OCI-LY3 (cell line): ENCODE measurements around the gene ZNF142.

Experiments
- EZH2phosphoT487 ChIP-seq: fragments of 200-600 bp; shearing (Covaris generic); IDR thresholded peaks from 2 replicates; pipeline ENCODE4 v1.6.1; 2018; ENCODE audit warnings: antibody characterized with exemption, mixed run types, low read depth
- TF ChIP-seq, protein P1 (sequence below): fragments of 200-600, 300-600 bp; sonication (generic); IDR thresholded peaks from 2 replicates; pipeline ENCODE4 v1.5.1; 2014; ENCODE audit warnings: antibody characterized with exemption, low read length, low read depth

DNA sequence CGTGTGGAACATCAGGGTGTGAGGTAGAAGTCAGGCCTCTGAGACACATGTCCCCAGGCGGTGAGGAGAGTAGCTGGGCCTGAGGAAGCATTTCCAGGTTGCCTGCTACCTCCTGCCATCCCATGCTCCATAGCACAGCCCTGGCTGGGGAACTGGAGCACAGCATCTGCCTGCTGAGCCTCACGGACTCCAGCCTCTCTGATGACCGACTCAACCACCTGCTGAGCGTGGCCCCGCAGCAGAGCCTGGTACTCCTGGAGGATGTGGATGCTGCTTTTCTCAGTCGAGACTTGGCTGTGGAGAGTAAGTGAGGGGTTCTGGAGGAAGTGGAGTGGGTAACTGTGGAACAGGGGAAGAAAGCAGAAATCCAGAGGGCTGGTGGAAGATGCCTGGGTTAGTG lies 3.0 kb upstream of the ZNF142 start:
- TF ChIP-seq, protein P1, sequence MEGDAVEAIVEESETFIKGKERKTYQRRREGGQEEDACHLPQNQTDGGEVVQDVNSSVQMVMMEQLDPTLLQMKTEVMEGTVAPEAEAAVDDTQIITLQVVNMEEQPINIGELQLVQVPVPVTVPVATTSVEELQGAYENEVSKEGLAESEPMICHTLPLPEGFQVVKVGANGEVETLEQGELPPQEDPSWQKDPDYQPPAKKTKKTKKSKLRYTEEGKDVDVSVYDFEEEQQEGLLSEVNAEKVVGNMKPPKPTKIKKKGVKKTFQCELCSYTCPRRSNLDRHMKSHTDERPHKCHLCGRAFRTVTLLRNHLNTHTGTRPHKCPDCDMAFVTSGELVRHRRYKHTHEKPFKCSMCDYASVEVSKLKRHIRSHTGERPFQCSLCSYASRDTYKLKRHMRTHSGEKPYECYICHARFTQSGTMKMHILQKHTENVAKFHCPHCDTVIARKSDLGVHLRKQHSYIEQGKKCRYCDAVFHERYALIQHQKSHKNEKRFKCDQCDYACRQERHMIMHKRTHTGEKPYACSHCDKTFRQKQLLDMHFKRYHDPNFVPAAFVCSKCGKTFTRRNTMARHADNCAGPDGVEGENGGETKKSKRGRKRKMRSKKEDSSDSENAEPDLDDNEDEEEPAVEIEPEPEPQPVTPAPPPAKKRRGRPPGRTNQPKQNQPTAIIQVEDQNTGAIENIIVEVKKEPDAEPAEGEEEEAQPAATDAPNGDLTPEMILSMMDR, result no peak
- no peak for TF ChIP-seq EZH2phosphoT487
